H1 (cell line): Measurements from ENCODE around the gene DNM2. TPM values are rescaled to one million over a fixed set of nuclear protein-coding genes. Genes with fewer than 3 reads are reported as not detected.

ENCODE experiments used
- CTCF ChIA-PET: fragments of 300-600 bp; sonication (Branson Sonifier 250); formaldehyde crosslinking; loops from one replicate; lab custom pipeline; 2021; ENCODE audit not compliant: partially characterized antibody; lab: Charles Lee
- POLR2A ChIA-PET: fragments of 300-600 bp; sonication (Branson Sonifier 250); formaldehyde crosslinking; loops from one replicate; lab custom pipeline; 2021; ENCODE audit warnings: inconsistent platforms; ENCODE audit not compliant: partially characterized antibody; lab: Charles Lee
- DNase-seq, 2 experiments: peaks; one replicate each; pipeline versions ENCODE4 v3.0.0 to v3.0.0-alpha.2; 2010 to 2022; ENCODE audit warnings: low spot score in 2 of 2, low read depth in 1 of 2, mixed read lengths in 1 of 2
- FAIRE-seq: peaks from 2 replicates; lab custom pipeline; 2011; peaks lifted over from hg19 to GRCh38; lab: Jason Lieb, UNC
- H2AFZ ChIP-seq: 2 replicates; pipeline ENCODE4 v1.8.1; 2012; ENCODE audit warnings: low read length, inconsistent platforms
- H2AK5ac ChIP-seq: 2 replicates; pipeline ENCODE4 v1.6.1; 2013; ENCODE audit warnings: low read depth, low read length
- H2BK120ac ChIP-seq: replicated peaks from 2 replicates; pipeline ENCODE3; 2013; ENCODE audit warnings: low read depth, low read length, inconsistent platforms
- H2BK12ac ChIP-seq: 2 replicates; pipeline ENCODE4 v1.6.1; 2013; ENCODE audit warnings: low read depth, low read length
- H2BK15ac ChIP-seq: 2 replicates; pipeline ENCODE4 v1.6.1; 2013; ENCODE audit warnings: low read length
- H2BK20ac ChIP-seq: 2 replicates; pipeline ENCODE4 v1.6.1; 2013; ENCODE audit warnings: low read length
- H2BK5ac ChIP-seq: 2 replicates; pipeline ENCODE4 v1.6.1; 2013; ENCODE audit warnings: low read depth, low read length
- H3K14ac ChIP-seq: 2 replicates; pipeline ENCODE4 v1.6.1; 2013; ENCODE audit warnings: inconsistent platforms; ENCODE audit not compliant: insufficient read length
- H3K18ac ChIP-seq: 2 replicates; pipeline ENCODE4 v1.6.1; 2013; ENCODE audit warnings: low read length; ENCODE audit errors: extremely low read depth
- H3K23ac ChIP-seq: 2 replicates; pipeline ENCODE4 v1.6.1; 2013; ENCODE audit warnings: inconsistent platforms; ENCODE audit not compliant: insufficient read length
- H3K23me2 ChIP-seq: 2 replicates; pipeline ENCODE4 v1.6.1; 2013; ENCODE audit warnings: low read depth, low read length
- H3K27ac ChIP-seq: 2 replicates; pipeline ENCODE4 v1.6.1; 2011; ENCODE audit warnings: low read depth, low read length, inconsistent platforms
- H3K27me3 ChIP-seq, 4 experiments: replicated peaks in 1 of 4; 1 replicate in 1 of 4; 2 replicates in 3 of 4; pipeline versions ENCODE4 v1.6.1 to v1.8.1; 2011 to 2013; ENCODE audit warnings: low read length in 3 of 4, mild to moderate bottlenecking in 3 of 4, inconsistent platforms in 2 of 4, mixed read lengths in 2 of 4, moderate library complexity in 1 of 4; ENCODE audit not compliant: control insufficient read depth in 3 of 4, insufficient read depth in 3 of 4; ENCODE audit errors: extremely low read depth in 1 of 4
- H3K36me3 ChIP-seq, 4 experiments: 2 replicates each; pipeline versions ENCODE4 v1.6.1 to v1.8.1; 2011 to 2013; ENCODE audit warnings: mild to moderate bottlenecking in 4 of 4, low read length in 3 of 4, moderate library complexity in 2 of 4, control low read depth in 1 of 4, inconsistent platforms in 1 of 4; ENCODE audit not compliant: insufficient read depth in 4 of 4, control insufficient read depth in 2 of 4
- H3K4ac ChIP-seq: replicated peaks from 2 replicates; pipeline ENCODE3; 2013; ENCODE audit warnings: low read length, low read depth, mixed read lengths, inconsistent platforms; ENCODE audit not compliant: insufficient read length
- H3K4me1 ChIP-seq, 4 experiments: replicated peaks in 1 of 4; 1 replicate in 1 of 4; 2 replicates in 3 of 4; pipeline versions ENCODE4 v1.6.1 to v1.8.1; 2011 to 2013; ENCODE audit warnings: low read length in 3 of 4, inconsistent platforms in 2 of 4, mixed read lengths in 1 of 4; ENCODE audit not compliant: insufficient read depth in 4 of 4, control insufficient read depth in 3 of 4
- H3K4me2 ChIP-seq, 2 experiments: 2 replicates each; pipeline versions ENCODE4 v1.6.1 to v1.8.1; 2011 to 2013; ENCODE audit warnings: low read depth in 2 of 2, low read length in 2 of 2, control low read depth in 1 of 2, inconsistent platforms in 1 of 2, mild to moderate bottlenecking in 1 of 2; ENCODE audit not compliant: insufficient read depth in 1 of 2
- H3K4me3 ChIP-seq, 4 experiments: fragments of 200-600, 300-600 bp in 1 of 4; sonication (generic), shearing (Covaris generic), sonication (Bioruptor Twin) in 1 of 4; 2 replicates each; pipeline versions ENCODE4 v1.5.1 to v1.8.1; 2011 to 2016; ENCODE audit warnings: low read length in 4 of 4, low read depth in 3 of 4, control low read depth in 2 of 4, inconsistent platforms in 2 of 4, mild to moderate bottlenecking in 2 of 4, mixed read lengths in 1 of 4, moderate library complexity in 1 of 4; ENCODE audit not compliant: insufficient read depth in 2 of 4; ENCODE audit errors: extremely low read depth in 1 of 4
- H3K56ac ChIP-seq: replicated peaks from 2 replicates; pipeline ENCODE3; 2013; ENCODE audit warnings: low read depth, mild to moderate bottlenecking, mixed read lengths, low read length, inconsistent platforms; ENCODE audit not compliant: insufficient read length
- H3K79me1 ChIP-seq: 2 replicates; pipeline ENCODE4 v1.6.1; 2013; ENCODE audit warnings: low read depth, low read length, control low read depth
- H3K79me2 ChIP-seq, 2 experiments: 2 replicates each; pipeline versions ENCODE4 v1.6.1 to v1.8.1; 2012 to 2013; ENCODE audit warnings: low read length in 2 of 2, mild to moderate bottlenecking in 2 of 2, inconsistent platforms in 1 of 2; ENCODE audit not compliant: insufficient read depth in 2 of 2, control insufficient read depth in 1 of 2
- H3K9ac ChIP-seq, 4 experiments: replicated peaks in 1 of 4; 1 replicate in 1 of 4; 2 replicates in 3 of 4; pipeline versions ENCODE4 v1.6.1 to v1.8.1; 2011 to 2013; ENCODE audit warnings: low read depth in 3 of 4, low read length in 3 of 4, control low read depth in 2 of 4, mild to moderate bottlenecking in 2 of 4, moderate library complexity in 2 of 4, inconsistent platforms in 1 of 4; ENCODE audit errors: extremely low read depth in 1 of 4
- H3K9me3 ChIP-seq, 2 experiments: 2 replicates each; pipeline versions ENCODE4 v1.6.1 to v1.8.1; 2012 to 2013; ENCODE audit warnings: mild to moderate bottlenecking in 2 of 2, moderate library complexity in 2 of 2, control low read depth in 1 of 2, inconsistent platforms in 1 of 2, low read depth in 1 of 2, low read length in 1 of 2, mixed read lengths in 1 of 2; ENCODE audit not compliant: insufficient read depth in 2 of 2
- H4K20me1 ChIP-seq, 2 experiments: replicated peaks in 1 of 2; 2 replicates each; pipeline versions ENCODE3 to v1.8.1; 2011 to 2013; ENCODE audit warnings: inconsistent platforms in 2 of 2, low read length in 2 of 2, mild to moderate bottlenecking in 1 of 2; ENCODE audit not compliant: insufficient read depth in 2 of 2, control insufficient read depth in 1 of 2
- H4K5ac ChIP-seq: 2 replicates; pipeline ENCODE4 v1.6.1; 2013; ENCODE audit warnings: low read length, low read depth, mixed read lengths, inconsistent platforms; ENCODE audit not compliant: insufficient read length
- H4K8ac ChIP-seq: 2 replicates; pipeline ENCODE4 v1.8.0; 2013; ENCODE audit warnings: mild to moderate bottlenecking, moderate library complexity, low read length, inconsistent platforms; ENCODE audit not compliant: insufficient read depth; ENCODE audit errors: extremely low read depth
- H4K91ac ChIP-seq: replicated peaks from 2 replicates; pipeline ENCODE3; 2013; ENCODE audit warnings: low read length, mixed read lengths, inconsistent platforms; ENCODE audit not compliant: insufficient read length
- CEBPB ChIP-seq: IDR thresholded peaks from 2 replicates; pipeline ENCODE4 v1.6.1; 2012; ENCODE audit warnings: low read depth, low read length
- HDAC2 ChIP-seq, 2 experiments: fragments of 300-600 bp in 1 of 2; sonication (generic) in 1 of 2; IDR thresholded peaks; 2 replicates each; pipeline ENCODE4 v1.6.1; 2011 to 2012; ENCODE audit warnings: low read depth in 2 of 2, low read length in 2 of 2, mild to moderate bottlenecking in 2 of 2, moderate library complexity in 2 of 2, borderline replicate concordance in 1 of 2, inconsistent platforms in 1 of 2
- HDAC6 ChIP-seq: IDR thresholded peaks from one replicate; pipeline ENCODE4 v1.7.1; 2012; ENCODE audit warnings: low read depth, mild to moderate bottlenecking, inconsistent platforms, low read length, moderate library complexity
- RXRA ChIP-seq: IDR thresholded peaks from 2 replicates; pipeline ENCODE4 v1.6.1; 2011; ENCODE audit warnings: low read depth, mild to moderate bottlenecking, low read length, moderate library complexity; ENCODE audit not compliant: insufficient read depth
- WGBS, 2 experiments: shearing (Covaris generic) in 1 of 2; methylation state at CpG; one replicate each; pipeline versions ENCODE4 v1.1.6 to v1.1.7; 2013 to 2015; ENCODE audit warnings: low lambda C conversion rate in 2 of 2, mixed read lengths in 2 of 2, inconsistent platforms in 1 of 2, low coverage in 1 of 2, missing lambda C conversion rate in 1 of 2; ENCODE audit not compliant: insufficient replicate concordance in 2 of 2, insufficient coverage in 1 of 2, insufficient read length in 1 of 2; ENCODE audit errors: extremely low coverage in 1 of 2, missing lambda C conversion rate in 1 of 2; 5-methylcytosine and 5-hydroxymethylcytosine counted together
- polyA plus RNA-seq, 7 experiments: library from polyadenylated mRNA; depleted of rRNA in 3 of 7; stranded (reverse) in 5 of 7; unstranded in 2 of 7; fragments of >200 nt in 5 of 7; fragments of 200-250 nt in 2 of 7; gene quantifications; 1 replicate in 5 of 7; 2 replicates in 1 of 7; 4 replicates in 1 of 7; pipeline versions ENCODE4 v1.2.1 to v1.2.3, GENCODE V29; 2011 to 2013; ENCODE audit warnings: missing spikeins in 2 of 7, mixed read lengths in 2 of 7
- total RNA-seq: library from RNA; stranded (reverse); fragmentation: NEBNext Ultra II Directional; extraction: Animal tissue kit (Norgen Biotek cat#: 25700); gene quantifications from 2 replicates; pipeline ENCODE4 v1.2.1, GENCODE V29; 2021

Gene DNM2
- total and polyA plus RNA-seq, 2 of the 8 experiments (the other 6 are each of a cell fraction or from before 2014, with no cell fraction given): 61.9 to 120 TPM

- H3K9ac ChIP-seq: no peak overlapping the region
- H4K20me1 ChIP-seq: peaks cover 1 to 8% of the 10 kb centered on the region in 2 experiments
- H3K36me3 ChIP-seq: peaks cover 9 to 16% (median 16%) of the 10 kb centered on the region in 4 experiments; a peak in 5 of 8 replicates
- CTCF ChIA-PET: interaction anchor here (0.9 to 3.0 kb wide), 6 partner anchors 8 to 45 kb away, joined by 3 to 14 read pairs (median 6); no protein-coding TSS in a partner anchor
- TF ChIP-seq CEBPB: no peak
- TF ChIP-seq HDAC6: no peak
- no peak for TF ChIP-seq HDAC2 (IDR thresholded peaks at IDR 0.05; ENCODE audit: borderline replicate concordance in 1 of 2, low read depth in 2 of 2, low read length in 2 of 2)
- TF ChIP-seq RXRA: no peak
- TF ChIP-seq, all 59 proteins: peak for 0
- Histone ChIP-seq H3K23me2 (no peaks in the 10 kb centered on the region), H3K56ac (no peak overlapping the region), H3K4me3 (no peak overlapping the region), H2BK5ac (no peak overlapping the region), H2AFZ (no peak overlapping the region), H4K8ac (0 out of 2 replicates have a peak overlapping the region, but pooled peaks have one; percentile 16), H3K4ac (no peak overlapping the region), H3K14ac (no peak overlapping the region), H3K4me1 (no peaks in the 10 kb centered on the region; a peak in 1 of 7 replicates), H4K5ac (no peak overlapping the region), H2BK120ac (no peak overlapping the region), H3K9me3 (no peaks in the 10 kb centered on the region), H4K91ac (no peak overlapping the region), H3K4me2 (no peak overlapping the region), H3K79me1 (no peaks in the 10 kb centered on the region), H3K27ac (no peak overlapping the region), H2BK12ac (no peak overlapping the region), H2AK5ac (no peak overlapping the region), H3K23ac (no peak overlapping the region), H3K27me3 (no peaks in the 10 kb centered on the region), H3K79me2 (no peaks in the 10 kb centered on the region), H2BK20ac (no peak overlapping the region), H2BK15ac (no peak overlapping the region), H3K18ac (no peak overlapping the region)
- FAIRE-seq (no peak), DNase-seq (no peak)
- POLR2A ChIA-PET: no interaction called here
- WGBS, 2 experiments: 95 to 100% methylated on average over 3 to 27 of the region's 27 CpGs
These were observed 101.5 kb downstream of the DNM2 start for GRCh38 chr19:10819124-10820060.
